Measurements from ENCODE around the gene TPRX1.

DNA sequence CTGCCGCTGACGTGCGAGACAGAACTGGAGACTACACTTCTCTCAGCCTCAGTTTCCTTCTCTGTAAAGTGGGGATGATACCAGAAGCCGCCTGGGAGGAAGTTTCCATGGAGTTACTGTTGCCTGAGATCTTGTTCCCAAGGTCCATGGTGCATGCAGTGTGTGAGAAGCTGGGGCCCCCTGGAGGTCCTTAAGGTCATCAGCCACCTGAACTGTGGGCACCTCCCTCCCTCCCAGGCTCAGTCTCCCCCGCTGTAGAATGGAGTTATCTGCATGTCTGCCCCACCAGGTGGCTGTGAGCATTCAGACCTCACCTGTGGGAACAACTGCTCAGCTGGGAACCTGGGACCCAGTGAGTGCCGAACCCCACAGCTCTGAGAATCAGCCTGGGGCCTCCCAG is 20.0 kb upstream of the TPRX1 start:
- TF ChIP-seq CTCF (IDR thresholded peaks at IDR 0.05) (no peak), POLR2A (IDR thresholded peaks at IDR 0.05) (no peak)
